Measurements from ENCODE around the gene CBARP. TPM values are rescaled to one million over a fixed set of nuclear protein-coding genes. Genes with fewer than 3 reads are reported as not detected.
"Not testable (repeated sequence)": the region's sequence is repeated elsewhere in the genome, so short reads cannot be mapped to it uniquely, and the experiment has no call there.

CBARP gene
- total RNA-seq, 1 donor from 2014 or later: 1.2 TPM

DNA sequence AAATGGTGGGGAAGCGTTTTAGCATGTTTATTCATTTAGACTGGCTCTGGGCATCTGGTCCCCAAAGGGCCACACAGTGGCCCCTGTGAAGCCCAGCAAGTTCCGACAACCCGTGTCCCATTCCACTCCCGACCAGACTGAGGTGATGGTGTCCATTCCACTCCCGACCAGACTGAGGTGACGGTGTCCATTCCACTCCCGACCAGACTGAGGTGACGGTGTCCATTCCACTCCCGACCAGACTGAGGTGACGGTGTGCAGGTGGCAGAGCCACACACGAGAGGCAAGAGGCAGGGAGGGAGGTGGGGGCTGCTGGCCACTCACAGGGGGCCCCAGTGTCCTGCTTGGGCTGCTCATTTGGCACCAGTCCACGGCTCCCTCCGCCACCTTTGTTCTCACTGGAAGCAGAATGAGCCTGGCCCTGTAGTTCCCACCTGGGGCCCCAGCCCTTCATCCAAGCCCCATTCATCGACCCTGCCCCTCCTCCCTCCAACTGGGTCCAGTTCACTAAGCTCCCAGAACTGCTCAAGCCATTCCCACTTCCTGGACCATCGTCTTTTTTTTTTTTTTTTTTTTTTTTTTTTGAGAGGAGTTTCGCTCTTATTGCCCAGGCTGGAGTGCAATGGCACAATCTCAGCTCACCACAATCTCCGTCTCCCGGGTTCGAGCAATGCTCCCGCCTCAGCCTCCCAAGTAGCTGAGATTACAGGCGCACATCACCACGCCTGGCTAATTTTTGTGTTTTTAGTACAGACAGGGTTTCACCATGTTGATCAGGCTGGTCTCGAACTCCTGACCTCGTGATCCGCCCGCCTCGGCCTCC, 8.7 kb upstream of the CBARP start:
- intact Hi-C loops (cut with DNase I): loop anchor here (10.0 kb wide), 2 partner anchors 322 to 452 kb away; partner anchors contain the start of genes ARID3A and PTBP1
- not testable (repeated sequence) for ATAC-seq
- DNase-seq (ENCODE audit: missing footprints): peak; percentile 71

DNA sequence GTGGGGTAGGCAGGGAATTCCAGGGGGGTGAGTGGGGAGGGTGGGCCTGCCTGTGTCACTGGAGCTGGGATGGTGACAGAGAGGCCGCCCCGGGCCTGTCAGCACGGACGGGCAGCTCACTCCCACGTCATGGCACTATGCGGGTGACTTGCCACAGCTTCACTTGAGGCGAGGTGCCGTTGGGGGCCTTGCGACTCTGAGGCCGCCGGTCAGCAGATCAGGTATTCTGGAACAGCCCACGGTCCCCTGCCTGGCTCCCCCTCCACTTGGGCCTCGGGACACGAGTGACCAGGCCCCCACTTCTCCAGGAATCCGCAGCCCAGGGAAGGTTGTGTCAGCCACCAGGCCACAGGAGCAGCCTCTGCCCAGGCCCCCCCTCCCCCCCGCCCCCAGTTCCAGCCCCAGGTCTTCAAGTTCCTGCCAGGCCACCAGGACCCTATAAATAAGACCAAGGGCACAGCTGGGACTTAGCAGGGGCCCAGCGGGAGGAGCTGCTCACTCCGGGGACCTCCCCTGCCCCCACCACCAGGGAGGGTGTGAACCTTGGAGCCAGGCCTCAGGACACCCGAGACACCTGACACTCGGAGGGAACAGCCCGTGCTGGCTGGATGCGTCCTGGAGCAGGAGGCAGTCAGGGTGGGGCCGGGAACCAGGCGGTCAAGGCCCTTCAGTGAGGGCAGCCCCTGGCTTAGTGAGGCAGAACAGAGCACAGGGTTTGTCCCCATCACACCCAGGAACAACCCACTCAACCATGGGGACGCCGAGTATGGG, 7.9 kb upstream of the CBARP start:
- ATAC-seq (peak; percentile 37), DNase-seq (ENCODE audit: missing footprints) (peak; percentile 86)
- intact Hi-C loops (cut with DNase I): loop anchor here (1.0 to 10.0 kb wide), 3 partner anchors 138 to 451 kb away; partner anchors contain the start of genes ARID3A, NDUFS7 and PTBP1

DNA sequence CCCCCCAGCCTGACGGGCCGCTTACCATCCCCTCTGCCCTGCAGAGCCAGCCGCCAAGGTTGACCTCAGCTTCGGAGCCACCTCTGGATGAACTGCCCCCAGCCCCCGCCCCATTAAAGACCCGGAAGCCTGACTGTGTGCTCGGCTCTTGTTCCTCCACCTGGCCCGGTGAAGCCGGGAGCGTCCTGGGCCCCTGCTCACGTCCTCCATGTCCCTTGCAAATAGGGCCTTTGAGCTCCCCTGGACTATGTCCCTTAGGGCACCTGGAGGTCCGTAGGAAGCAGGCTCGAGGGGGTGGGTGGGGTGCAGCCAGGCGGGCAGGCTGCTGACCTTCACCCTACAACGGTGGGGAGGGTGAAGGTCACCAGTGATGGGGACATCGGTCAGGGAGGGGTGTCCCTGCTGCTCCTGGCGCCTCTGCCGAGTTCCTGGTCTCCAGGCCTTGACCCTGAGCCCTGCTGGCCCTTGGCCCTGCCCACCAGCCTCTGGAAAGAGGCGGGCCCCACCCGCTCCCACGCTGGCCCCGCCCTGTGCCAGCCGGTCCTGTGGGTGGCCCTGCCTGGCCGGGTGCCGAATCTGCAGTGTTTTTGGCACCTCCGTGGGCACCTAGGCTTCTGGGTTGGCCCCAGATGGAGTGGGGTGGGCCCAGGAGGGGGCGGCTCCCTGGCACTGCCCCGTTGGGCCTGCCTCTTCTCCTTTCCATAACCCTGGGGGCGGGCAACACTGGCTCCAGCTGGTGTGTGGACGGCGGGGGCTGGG, 7.1 kb upstream of the CBARP start:
- DNase-seq (ENCODE audit: missing footprints): peak; percentile 89
- peak; percentile 24 for ATAC-seq
- intact Hi-C loops (cut with DNase I): loop anchor here (1.0 to 10.0 kb wide), 4 partner anchors 22 to 450 kb away; partner anchors contain the start of genes ARID3A, NDUFS7 and PTBP1

DNA sequence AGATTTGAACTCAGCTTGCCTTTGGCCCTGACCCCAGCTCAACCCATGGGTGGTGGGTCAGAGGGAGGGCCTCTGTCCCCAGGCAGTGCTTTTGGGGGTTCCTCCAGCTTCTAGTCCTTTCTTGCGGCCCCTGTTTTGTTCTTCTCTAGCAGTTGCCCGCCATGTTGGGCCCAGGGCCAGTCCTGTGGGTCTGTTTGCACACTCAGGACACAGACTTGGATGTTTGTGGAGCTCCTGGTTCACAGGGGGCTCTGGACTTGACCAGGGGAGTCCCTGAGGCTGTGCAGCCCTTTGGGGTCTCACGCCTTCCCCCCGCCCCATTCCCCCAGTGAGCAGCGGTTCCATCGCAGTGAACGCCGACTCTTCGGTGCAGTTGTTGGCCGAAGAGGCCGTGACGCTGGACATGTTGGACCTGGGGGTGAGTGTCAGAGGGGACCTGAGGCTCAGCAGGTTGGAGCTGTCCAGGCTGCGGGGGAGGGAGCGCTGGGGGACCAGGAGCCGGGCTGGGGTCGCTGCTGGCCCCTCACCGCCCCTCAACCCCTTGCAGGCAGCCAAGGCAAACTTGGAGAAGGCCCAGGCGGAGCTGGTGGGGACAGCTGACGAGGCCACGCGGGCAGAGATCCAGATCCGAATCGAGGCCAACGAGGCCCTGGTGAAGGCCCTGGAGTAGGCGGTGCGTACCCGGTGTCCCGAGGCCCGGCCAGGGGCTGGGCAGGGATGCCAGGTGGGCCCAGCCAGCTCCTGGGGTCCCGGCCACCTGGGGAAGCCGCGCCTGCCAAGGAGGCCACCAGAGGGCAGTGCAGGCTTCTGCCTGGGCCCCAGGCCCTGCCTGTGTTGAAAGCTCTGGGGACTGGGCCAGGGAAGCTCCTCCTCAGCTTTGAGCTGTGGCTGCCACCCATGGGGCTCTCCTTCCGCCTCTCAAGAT, 6.2 kb upstream of the CBARP start:
- ATAC-seq (peak; percentile 45), DNase-seq (ENCODE audit: missing footprints) (peak; percentile 95)
- intact Hi-C loops (cut with DNase I): loop anchor here (1.0 to 10.0 kb wide), 3 partner anchors 23 to 449 kb away; partner anchors contain the start of genes ARID3A and PTBP1

DNA sequence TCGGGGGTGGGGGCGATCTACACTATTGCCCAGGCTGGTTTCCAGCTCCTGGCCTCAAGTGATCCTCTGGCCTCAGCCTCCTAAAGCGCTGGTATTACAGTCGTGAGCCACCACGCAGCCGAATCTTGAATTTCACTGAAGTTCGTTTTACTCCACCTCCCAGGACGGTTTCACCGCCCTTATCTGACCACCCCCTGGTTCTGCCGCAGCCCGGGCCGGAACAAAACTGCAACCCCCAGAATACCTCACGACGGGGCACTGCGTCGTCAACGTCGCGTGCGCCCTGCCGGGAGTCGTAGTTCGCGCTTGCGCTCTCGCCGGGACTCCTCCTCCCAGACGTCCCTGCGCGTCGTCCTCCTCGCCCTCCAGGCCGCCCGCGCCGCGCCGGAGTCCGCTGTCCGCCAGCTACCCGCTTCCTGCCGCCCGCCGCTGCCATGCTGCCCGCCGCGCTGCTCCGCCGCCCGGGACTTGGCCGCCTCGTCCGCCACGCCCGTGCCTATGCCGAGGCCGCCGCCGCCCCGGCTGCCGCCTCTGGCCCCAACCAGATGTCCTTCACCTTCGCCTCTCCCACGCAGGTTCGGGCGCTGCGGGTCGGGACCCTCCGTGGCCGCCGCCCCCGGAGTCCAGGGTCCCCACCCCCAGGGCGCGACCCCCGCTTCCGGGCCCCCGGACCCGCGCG, 3.8 kb upstream of the CBARP start, which contains the start of gene ATP5F1D:
TSS of gene ATP5F1D (plus strand) at position 335 of the 679 bp plus-strand sequence. CDS start at position 435, 100 bp downstream.
- intact Hi-C loops (cut with DNase I): loop anchor here (2.0 to 10.0 kb wide), 3 partner anchors 129 to 447 kb away; partner anchors contain the start of genes ARID3A and PTBP1
- peak; percentile 64 for ATAC-seq
- DNase-seq (ENCODE audit: missing footprints): peak; percentile 97

DNA sequence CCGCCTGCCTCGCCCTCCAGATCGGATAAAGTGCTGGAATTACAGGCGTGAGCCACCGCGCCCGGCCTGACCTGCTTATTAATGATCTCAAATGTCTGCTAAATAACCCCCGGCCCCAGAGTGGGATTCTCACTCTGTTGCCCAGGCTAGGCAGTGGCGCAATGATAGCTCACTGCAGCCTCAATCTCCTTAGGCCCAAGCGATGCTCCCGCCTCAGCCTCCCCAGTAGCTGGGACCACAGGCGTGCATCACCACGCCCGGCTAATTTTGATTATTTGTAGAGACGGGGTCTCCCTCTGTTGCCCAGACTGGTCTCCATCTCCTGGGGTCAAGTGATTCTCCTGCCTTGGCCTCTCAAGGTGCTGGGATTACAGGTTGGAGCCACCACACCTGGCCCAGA, 3.1 kb upstream of the CBARP start:
- intact Hi-C loops (cut with DNase I): loop anchor here (1.0 to 10.0 kb wide), 4 partner anchors 20 to 446 kb away; partner anchors contain the start of genes ARID3A and PTBP1
- ATAC-seq (no peak), DNase-seq (ENCODE audit: missing footprints) (no peak)

DNA sequence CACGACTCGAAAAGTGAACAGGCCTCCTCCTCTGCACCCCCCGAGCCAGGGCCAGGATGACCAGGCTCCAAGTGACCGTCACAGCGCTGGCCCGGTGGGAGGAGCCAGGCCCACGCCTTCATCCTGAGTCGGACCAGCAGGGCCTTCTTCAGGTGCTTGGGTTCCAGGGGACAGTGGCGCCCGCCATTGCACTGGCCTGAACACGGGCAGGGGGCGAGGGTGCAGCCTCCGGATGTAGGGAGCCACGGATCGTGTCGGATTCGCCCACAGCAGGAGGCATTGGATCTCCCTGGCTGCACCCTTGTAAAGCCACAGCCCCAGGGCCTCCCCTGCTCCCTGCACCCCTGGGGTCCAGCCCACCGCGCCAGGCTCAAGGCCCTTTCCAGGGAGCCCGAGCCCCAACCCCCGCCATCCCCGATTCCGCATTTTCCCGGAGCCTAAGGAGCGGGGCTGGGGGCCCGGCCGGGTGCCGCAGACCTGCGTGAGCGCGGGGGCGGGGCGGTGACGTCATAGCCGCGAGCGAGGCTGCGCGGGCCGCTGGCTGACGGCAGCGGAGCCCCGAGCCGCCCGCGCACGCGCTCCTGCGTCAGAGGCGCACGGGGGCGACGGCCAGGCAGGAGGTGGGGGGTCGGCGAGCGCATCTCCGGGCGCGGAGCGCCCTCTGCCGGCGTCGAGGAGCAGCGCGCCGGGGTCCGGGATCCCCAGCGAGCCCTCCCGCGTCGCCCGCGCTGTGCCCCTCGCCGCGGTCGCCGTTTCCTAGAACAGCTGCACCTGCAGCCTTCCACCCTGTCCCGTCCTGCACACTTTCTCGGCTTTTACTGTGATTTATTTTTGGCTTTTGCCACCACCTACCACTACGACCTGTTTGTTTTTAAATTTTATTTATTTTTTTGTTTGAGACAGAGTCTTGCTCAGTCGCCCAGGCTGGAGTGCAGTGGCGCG, 2.3 kb upstream of the CBARP start:
- DNase-seq (ENCODE audit: missing footprints): peak; percentile 95
- intact Hi-C loops (cut with DNase I): loop anchor here (1.0 to 10.0 kb wide), 4 partner anchors 19 to 445 kb away; partner anchors contain the start of genes ARID3A and PTBP1
- ATAC-seq: peak; percentile 54

DNA sequence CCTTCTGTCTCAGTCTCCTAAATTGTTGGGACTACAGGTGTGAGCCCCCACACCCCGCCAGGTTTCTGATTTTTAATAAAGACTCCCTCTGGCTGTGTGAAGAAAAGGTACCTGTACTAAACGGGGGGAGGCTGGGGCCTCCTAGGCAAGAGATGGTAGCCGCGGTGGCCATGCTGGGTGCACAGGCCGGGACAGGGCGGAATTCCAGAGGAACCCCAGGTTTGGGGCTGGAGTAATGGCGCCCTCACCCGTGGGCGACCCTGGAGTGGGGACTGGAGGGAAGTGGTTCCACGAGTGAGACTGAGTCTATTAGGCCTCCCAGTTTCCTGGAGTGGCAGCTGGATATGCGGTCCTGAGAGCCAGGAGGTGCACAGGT, 1.6 kb upstream of the CBARP start:
- ATAC-seq (no peak), DNase-seq (ENCODE audit: missing footprints) (no peak)
- intact Hi-C loops (cut with DNase I): no loop called here

DNA sequence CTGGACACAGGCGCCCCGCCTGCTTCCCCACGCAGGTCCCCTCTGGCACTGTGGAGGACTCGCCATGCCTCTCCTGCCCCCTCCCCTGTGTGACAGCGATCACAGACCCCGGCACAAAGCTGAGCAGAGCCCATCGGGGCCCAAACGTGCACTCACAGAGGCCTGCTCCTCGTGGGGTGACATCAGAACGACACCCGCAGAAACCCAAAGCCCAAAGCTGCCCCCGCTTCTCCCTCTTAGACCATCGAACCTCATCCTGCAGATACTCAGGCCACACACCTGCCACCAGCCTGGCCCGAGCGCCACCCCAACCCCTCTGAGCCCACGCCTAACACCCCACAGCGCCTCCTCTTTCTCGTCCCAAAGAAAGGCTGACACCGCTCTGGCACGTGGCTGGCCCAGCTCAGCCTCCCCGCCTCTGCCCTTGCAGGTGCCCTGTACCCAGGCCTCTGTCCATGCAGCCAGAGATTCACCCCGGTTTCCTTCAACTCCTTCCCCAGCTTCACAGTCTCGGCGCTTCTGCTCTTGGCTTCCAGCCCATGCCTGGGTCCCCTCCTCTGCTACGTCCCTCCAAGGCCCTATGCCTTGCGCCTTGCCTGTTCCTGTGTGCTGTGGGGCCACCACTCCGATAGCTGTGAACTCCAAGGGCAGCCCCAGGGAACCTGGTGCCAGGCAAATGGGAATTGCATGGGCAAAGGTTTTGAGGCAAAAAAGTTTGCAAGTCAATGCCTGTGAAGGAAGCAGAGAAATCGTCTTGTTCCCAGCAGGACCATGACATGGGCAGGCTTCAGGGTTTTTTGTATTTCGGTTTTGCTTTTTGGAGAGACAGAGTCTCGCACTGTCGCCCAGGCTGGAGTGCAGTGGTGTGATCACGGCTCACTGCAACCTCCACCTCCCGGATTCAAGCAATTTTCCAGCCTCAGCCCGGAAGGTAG, 831 bp upstream of the CBARP start:
- intact Hi-C loops (cut with DNase I): no loop called here

DNA sequence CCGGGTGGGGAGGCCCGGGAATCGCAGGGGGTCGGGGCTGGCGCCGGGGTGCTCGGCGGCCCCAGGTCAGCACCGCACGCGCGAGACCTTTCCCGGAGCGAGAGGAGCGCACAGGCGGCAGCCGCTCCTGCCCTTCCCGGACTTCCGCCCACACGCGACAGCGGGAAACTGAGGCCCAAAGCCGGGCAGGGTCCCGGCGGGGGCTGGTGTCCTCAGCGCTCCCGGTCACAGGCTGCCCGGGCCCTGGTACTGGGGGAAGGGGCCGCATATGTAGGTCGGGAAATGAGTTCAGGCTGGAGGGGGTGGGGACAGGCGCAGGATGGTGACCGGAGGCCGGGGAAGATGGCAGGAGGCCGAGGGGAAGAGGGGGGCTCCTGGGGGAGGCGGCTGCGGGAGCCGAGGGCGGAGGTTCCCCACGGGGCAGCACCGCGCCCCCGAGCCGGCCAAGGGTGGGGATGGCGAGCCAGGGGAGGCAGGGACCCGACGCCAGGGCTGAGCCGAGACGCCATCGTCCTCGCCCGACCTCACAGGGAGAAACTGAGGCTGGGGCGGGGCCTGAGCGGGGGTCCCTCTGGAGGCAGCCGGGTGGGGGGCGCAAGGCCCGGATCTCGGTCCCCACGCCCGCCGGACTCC, 662 bp downstream of the CBARP start:
- no peak for DNase-seq (ENCODE audit: missing footprints)
- intact Hi-C loops (cut with DNase I): no loop called here
- ATAC-seq: no peak

More for the DNA sequence above, 831 bp upstream of the CBARP start:
- DNase-seq (ENCODE audit: missing footprints) (no peak), ATAC-seq (no peak)

DNA sequence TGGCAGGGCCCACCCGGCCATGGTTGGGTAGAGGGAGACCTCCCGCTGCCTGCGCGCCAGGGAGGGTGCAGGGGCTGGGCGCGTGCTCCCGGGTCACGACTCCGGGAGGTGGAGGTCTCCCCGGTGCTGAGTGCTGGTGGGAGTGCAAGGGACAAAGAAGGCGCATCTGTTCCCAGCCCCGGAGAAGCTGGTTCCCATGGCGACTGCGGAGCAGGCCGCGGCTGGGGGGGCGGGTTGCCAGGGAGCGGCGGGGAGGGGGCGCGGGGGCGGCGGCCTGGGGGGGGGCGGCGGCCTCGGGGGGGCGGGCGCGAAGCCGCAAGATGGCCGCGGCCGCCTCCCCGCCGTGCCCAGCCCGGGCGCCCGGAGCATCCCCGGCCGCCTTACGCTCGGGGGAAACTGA, 1.2 kb downstream of the CBARP start:
- intact Hi-C loops (cut with DNase I): no loop called here
- DNase-seq (ENCODE audit: missing footprints) (no peak), ATAC-seq (no peak)

DNA sequence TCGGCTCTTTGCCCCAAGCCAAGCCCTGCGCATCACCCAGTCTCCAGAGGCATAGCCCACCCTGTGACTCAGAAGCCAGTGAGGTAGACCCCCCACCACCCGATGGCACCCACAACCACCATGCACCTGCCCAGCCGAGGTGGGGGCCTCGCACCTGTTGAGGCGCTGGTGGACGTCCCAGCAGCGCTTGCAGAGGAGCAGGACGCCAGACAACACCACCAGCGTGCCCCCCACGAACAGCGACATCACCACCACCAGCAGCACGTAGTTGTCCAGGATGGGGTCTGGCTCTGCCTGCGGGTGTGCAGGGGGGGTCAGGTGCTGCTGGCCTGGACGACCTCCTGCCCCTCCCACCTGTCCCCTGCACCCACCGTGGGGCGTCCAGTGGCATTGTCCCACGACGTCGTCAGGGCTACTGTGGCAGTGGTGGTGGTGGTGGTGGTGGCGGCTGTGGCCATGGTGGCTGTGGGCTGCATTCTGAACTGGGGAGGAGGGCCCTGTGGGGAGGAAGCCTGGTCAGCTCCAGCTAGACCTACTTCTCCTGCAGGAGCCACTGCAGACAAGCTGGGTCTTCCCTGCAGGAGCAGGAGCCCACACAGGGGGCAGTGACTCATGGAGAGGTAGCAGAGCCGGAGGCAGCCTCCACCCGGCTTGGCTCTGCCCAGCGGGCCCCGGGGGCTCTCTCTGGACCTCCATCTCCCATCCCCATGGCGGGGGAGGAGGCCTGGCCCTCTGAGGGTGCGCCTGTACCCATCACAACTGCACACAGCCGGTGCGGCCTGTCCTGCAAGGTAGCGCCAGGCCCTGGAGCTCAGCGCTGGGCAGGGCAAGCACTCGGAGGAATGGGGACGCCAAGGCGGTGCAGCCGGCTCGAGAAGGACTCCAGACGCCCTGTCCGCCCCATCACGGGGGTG, 1.9 kb downstream of the CBARP start:
- ATAC-seq (no peak), DNase-seq (ENCODE audit: missing footprints) (no peak)
- intact Hi-C loops (cut with DNase I): no loop called here

DNA sequence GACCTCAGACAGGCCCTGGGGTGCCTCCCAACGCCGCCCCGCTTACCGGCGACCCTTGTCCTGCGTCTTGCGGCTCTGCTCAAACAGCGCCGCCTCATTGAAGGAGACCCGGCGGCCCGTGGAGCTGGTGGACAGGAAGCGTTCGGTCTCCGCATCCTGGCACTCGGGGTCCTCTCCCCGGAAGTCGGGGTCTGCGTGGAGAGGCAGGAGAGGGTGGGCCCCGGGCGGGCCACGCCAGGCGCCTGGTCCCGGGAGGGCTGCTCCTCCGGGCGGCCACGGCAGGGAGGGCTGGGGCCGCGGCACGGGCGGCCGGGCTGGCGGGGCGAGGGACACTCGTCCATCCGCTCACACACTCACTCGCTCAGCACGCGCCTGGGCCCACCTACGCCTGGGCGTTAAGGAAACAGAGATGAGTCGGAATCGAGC, 2.8 kb downstream of the CBARP start:
- DNase-seq (ENCODE audit: missing footprints) (no peak), ATAC-seq (no peak)
- intact Hi-C loops (cut with DNase I): no loop called here
